Neutrophil (primary cell): ENCODE data around the gene CDNF.
A peak's percentile ranks its signal among the peaks of the same experiment; 100 is the strongest.

Source experiments
- H3K27ac ChIP-seq: fragments of 200-600 bp; sonication (generic); 2 replicates; pipeline ENCODE4 v1.5.1; 2016; ENCODE audit warnings: mild to moderate bottlenecking, moderate library complexity
- H3K27me3 ChIP-seq: fragments of 200-600 bp; sonication (generic); 2 replicates; pipeline ENCODE4 v1.6.0; 2016; ENCODE audit warnings: mild to moderate bottlenecking
- H3K36me3 ChIP-seq: fragments of 200-600 bp; sonication (generic); 2 replicates; pipeline ENCODE4 v1.5.1; 2017
- H3K4me1 ChIP-seq, 2 experiments: fragments of 200-600 bp in 1 of 2; sonication (generic) in 1 of 2; 1 replicate in 1 of 2; 2 replicates in 1 of 2; pipeline versions ENCODE4 v1.5.1 to v1.6.1; 2013 to 2016; ENCODE audit warnings: low read depth in 1 of 2, low read length in 1 of 2, mild to moderate bottlenecking in 1 of 2, moderate library complexity in 1 of 2; ENCODE audit not compliant: control insufficient read depth in 1 of 2, insufficient read depth in 1 of 2
- H3K4me3 ChIP-seq, 2 experiments: fragments of 200-600 bp in 1 of 2; sonication (generic) in 1 of 2; 1 replicate in 1 of 2; 2 replicates in 1 of 2; pipeline ENCODE4 v1.5.1; 2013 to 2016; ENCODE audit warnings: low read depth in 1 of 2, low read length in 1 of 2, mild to moderate bottlenecking in 1 of 2, moderate library complexity in 1 of 2
- H3K9me3 ChIP-seq: fragments of 200-600 bp; sonication (generic); 2 replicates; pipeline ENCODE4 v1.5.1; 2016
- TF ChIP-seq, protein P1 (sequence below): fragments of 200-600 bp; sonication (generic); IDR thresholded peaks from 2 replicates; pipeline ENCODE4 v1.5.1; 2016; ENCODE audit warnings: antibody characterized with exemption

The CDNF gene

GRCh38 chr10:14837003-14837756, 657 bp downstream of the CDNF start:
- Histone ChIP-seq H3K4me1 (peaks cover 20% of the 10 kb centered on the region in 2 experiments), H3K27ac (peak overlapping the region; percentile 87), H3K36me3 (peaks cover 13% of the 10 kb centered on the region), H3K27me3 (no peaks in the 10 kb centered on the region), H3K9me3 (no peaks in the 10 kb centered on the region), H3K4me3 (peak overlapping the region; percentile 84 to 99)
- TF ChIP-seq, protein P1, sequence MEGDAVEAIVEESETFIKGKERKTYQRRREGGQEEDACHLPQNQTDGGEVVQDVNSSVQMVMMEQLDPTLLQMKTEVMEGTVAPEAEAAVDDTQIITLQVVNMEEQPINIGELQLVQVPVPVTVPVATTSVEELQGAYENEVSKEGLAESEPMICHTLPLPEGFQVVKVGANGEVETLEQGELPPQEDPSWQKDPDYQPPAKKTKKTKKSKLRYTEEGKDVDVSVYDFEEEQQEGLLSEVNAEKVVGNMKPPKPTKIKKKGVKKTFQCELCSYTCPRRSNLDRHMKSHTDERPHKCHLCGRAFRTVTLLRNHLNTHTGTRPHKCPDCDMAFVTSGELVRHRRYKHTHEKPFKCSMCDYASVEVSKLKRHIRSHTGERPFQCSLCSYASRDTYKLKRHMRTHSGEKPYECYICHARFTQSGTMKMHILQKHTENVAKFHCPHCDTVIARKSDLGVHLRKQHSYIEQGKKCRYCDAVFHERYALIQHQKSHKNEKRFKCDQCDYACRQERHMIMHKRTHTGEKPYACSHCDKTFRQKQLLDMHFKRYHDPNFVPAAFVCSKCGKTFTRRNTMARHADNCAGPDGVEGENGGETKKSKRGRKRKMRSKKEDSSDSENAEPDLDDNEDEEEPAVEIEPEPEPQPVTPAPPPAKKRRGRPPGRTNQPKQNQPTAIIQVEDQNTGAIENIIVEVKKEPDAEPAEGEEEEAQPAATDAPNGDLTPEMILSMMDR = no peak

GRCh38 chr10:14836208-14836607, 1.6 kb downstream of the CDNF start:
- H3K36me3 ChIP-seq = peaks cover 3% of the 10 kb centered on the region
- H3K4me3 ChIP-seq = no peak overlapping the region
- H3K27ac ChIP-seq = no peak overlapping the region
- H3K4me1 ChIP-seq = peaks cover 20% of the 10 kb centered on the region in 2 experiments
- TF ChIP-seq, protein P1 = no peak
- H3K9me3 ChIP-seq = no peaks in the 10 kb centered on the region
- H3K27me3 ChIP-seq = no peaks in the 10 kb centered on the region

GRCh38 chr10:14833106-14833505, 4.7 kb downstream of the CDNF start:
- H3K4me3 ChIP-seq = no peak overlapping the region
- H3K36me3 ChIP-seq = no peaks in the 10 kb centered on the region
- H3K27me3 ChIP-seq = no peaks in the 10 kb centered on the region
- TF ChIP-seq, protein P1 = no peak
- peaks cover 7 to 9% of the 10 kb centered on the region in 2 experiments for H3K4me1 ChIP-seq
- H3K27ac ChIP-seq = no peak overlapping the region
- H3K9me3 ChIP-seq = no peaks in the 10 kb centered on the region

GRCh38 chr10:14826076-14826829, 11.6 kb downstream of the CDNF start:
- Histone ChIP-seq H3K9me3 (no peaks in the 10 kb centered on the region), H3K27me3 (no peaks in the 10 kb centered on the region), H3K4me1 (peaks cover 11 to 13% of the 10 kb centered on the region in 2 experiments), H3K4me3 (no peak overlapping the region), H3K36me3 (no peaks in the 10 kb centered on the region), H3K27ac (peak overlapping the region; percentile 75)
- TF ChIP-seq, protein P1 = no peak

- Histone ChIP-seq H3K9me3 (no peaks in the 10 kb centered on the region), H3K27ac (peak overlapping the region; percentile 20), H3K36me3 (no peaks in the 10 kb centered on the region), H3K4me1 (peaks cover 15% of the 10 kb centered on the region in 2 experiments), H3K27me3 (no peaks in the 10 kb centered on the region), H3K4me3 (no peak overlapping the region)
- TF ChIP-seq, protein P1 = no peak
Observed at GRCh38 chr10:14823966-14824365, 13.9 kb downstream of the CDNF start.
